Ecto neural progenitor cell (in vitro differentiated cells): Measurements from ENCODE around the gene MLPH.
A peak's percentile ranks its signal among the peaks of the same experiment; 100 is the strongest.
"Not testable (repeated sequence)": the region's sequence is repeated elsewhere in the genome, so short reads cannot be mapped to it uniquely, and the experiment has no call there.

Experiments used
- DNase-seq: peaks from one replicate; pipeline ENCODE4 v3.0.0-alpha.2; 2018; ENCODE audit warnings: low spot score

Gene MLPH

DNA sequence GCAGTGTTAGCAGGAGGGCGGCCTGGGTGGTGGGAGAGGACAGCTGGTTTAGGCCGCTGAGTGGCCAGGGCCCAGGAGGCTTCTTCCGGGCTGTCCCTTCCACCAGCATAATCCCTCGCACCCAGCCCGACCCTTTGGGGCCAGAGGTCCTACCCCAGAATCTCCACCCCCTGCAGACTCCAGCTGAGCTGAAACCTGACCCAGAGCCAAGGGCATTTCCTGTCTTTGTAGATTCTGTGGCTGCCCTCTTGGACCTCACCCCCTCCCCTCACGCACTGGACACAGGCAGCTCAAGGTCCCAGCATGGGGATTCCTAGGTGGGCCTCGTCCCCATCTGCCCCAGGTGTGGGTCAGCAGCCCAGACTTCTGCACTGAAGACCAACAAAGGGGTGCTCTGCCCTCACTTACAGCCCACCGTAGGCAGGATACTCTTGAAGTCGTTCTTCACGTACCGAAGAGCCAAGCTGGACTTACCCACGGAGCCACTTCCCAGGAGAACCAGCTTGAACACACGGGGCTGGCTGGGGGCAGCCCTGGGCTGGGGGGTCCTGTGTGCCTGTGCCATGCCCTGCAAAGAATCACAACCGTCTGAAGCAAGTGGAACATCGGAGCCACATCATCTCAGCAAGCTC is 98.7 kb downstream of the MLPH start:
- DNase-seq: no peak

DNA sequence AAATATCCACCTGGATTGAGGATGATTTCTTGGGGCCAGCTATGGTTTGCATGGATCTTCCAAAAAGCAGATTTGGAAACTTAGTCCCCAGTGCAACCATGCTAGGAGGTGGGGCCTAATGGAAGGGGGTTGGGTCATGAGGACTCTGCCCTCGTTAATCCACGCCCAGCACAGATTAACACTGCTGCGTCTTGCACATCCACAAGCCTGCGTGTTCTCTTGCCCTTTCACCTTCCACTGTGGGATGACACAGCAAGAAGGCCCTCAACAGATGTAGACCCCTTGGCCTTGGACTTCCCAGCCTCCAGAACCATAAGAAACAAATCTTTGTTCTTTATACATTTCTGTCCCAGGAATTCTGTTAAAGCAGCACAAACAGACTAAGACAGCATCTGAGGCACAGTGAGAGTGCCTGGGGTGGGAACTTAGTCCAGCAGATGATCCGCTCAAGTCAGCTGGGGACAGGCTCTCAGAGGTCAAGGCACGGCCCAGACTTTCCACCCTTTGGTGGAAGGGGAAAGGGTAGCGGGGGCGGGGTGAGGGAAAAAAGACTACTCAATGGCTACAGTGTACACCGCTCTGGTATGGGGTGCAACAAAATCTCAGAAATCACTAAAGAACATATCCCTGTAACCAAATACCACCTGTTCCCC is 101.1 kb downstream of the MLPH start:
- DNase-seq: no peak

DNA sequence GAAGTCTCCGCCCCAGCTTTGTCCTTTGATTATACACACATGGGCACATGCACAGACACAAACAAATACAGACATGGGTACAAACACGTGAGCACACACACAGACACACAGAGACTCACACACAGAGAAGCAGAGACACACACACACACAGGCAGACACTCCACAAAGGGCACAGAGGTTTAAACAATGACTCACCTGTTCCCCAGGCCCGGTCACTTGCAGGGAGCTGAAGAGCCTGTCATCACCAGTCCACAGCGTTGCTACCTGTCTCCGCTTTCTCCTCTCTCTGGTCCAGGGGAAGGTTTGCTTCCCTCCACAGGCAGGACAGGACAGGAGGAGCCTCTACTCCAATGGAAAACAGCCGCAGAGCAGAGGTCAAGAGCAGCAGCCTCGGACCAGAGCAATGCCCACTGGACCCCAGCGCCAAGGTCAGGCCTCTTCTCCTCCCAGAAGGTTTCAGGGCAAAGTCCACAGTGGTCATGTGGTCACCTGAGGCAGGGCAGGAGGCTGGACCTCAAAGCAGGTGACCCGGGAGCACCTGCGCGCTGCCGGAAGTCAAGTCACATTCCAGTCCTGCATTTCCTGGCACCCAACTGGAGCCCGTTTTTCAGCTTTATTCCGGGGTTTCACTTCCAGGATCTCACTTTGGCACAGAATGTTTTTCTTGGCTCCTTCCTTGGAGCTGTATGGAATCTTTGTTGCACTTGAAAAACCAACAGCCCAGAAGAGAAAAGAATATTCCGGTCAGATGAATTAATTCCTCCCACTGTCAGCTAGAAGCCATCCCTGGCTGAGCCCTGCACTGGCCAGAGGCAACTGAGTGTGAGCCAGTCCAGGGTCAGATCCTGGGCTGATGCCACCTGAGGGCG is 103.5 kb downstream of the MLPH start, which contains the start of gene RAB17:
TSS of gene RAB17 (minus strand) at position 463 of the 869 bp plus-strand sequence. CDS start 4,580 bp downstream, outside the sequence.
- no peak for DNase-seq

DNA sequence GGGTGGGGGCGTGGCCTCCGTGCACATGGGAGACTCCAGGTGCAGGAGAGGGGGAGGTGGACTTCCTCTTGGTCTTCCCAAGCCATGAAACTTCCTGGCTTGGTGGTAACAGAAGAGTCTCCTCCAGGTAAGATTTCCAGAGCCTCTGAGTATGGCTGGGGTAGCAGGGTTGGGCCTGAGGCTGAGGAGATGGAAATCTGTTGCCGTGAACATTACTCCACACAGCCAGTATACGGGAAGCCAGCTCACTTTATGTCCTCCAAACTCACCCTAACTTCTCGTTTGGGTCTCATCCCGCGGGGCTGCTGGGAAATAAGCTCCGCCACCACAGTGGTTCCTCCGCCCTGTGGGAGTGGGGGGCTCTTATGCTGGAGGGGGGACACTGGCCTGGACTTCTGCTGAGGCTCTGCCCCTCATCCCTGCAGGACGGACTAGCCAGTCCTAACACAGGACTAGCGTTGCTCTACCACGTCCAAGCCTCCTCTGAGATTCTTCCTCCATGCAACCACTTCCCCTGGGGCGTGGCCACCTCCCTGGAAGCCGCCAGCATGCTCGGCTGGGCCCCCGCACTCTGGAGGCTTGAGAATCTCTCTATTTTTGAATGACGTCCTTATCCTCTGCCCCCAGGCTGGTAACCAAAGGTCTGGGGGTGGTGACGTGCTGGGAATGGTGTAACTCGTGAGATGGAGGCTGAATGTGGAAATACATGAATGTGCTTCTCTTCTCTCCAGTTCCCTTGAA is 104.3 kb downstream of the MLPH start:
- DNase-seq: peak; percentile 66

DNA sequence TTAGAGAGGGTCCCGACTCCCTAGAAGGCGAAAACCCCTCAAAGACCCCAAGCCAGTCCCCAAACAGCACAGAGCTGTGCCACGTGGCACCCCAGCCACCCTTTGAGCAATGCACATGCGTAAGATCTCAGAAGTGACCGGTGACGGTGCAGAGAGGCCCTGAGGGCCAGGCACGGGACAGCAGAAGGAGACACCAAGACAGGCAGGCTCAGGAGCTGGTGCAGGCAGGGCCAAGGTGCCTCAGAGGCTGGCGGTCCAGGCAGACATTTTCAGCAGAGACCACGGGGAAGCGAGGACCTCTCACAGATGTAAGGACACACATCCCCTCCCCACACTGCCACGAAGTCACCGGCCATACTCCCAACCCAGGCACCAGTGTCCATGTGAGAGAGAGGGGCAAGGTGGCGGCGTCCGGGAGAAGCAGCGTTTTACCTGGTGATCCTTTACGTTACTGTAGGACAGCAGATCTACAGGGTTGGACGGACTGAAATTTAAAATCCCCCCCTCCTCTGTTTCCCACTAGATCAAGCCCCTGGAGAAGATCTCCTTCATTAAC is 105.5 kb downstream of the MLPH start:
- no peak for DNase-seq

DNA sequence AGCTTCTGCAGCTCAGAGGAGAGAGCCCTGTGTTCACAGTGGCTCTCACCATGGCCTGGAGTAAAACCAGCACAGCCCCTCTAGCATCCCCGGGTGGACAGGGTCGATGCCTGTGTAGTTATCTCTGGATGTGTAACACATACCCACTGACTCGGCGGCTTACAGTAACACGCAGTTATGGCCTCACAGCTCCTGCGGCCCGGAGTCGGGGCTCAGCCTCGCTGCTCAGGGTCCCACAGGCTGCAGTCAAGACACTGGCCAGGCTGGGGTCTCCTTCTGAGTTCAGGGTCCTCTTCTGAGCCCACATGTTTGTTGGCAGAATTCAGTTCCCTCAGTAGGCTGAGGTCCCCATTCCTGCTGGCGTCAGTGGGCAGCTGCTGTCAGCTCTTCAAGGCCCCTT is 106.0 kb downstream of the MLPH start:
- no peak for DNase-seq

DNA sequence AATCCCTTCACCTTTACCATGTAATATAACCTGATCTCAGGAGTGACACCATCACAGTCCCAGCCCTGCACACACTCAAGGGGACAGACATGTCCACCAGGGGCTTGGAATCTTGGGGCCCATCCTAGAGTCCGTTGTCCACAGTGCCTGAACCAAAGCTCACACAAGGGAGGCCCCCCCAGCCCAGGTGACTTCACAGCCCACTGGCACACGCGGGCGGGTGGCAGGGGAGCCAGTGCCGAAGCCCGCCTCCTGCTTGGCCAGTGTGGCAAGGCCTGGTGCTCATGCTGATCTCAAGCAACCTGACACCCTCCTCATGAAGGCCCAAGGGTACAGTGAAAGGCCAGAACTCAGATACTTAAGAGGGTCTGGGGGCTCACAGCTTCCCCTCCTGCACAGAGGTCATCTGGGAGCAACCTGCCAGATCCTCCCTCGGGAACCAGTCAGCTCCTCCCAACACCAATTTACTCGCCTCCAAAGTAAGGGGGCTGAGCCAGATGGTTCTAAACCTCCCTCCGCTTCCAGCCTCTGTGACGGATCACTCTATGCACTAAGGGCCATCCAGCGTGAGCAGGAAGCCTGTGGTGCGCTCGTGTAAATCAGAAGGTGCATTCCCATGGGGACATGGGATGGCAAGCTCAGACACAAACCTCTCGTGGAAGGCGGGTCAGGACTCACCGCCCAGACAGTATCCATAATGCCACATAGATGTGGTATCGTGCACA is 106.7 kb downstream of the MLPH start:
- no peak for DNase-seq

DNA sequence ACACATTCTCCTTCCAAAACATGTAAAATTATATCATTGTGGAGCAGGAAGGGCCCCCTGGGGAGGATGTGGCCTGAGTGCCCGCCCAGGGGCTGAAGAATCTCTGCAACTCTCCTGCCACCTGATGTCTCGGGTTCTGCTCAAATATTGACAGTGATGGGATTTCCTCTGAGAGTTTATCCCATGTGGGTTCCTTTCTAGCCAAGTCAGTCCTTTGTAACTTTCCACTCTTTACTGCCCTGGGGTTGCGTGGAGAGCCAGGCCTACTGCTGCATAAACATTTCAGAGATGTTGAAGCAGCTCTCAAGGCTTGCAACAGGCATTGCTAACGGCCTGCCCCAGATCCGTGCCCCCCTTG is 107.4 kb downstream of the MLPH start:
- no peak for DNase-seq

DNA sequence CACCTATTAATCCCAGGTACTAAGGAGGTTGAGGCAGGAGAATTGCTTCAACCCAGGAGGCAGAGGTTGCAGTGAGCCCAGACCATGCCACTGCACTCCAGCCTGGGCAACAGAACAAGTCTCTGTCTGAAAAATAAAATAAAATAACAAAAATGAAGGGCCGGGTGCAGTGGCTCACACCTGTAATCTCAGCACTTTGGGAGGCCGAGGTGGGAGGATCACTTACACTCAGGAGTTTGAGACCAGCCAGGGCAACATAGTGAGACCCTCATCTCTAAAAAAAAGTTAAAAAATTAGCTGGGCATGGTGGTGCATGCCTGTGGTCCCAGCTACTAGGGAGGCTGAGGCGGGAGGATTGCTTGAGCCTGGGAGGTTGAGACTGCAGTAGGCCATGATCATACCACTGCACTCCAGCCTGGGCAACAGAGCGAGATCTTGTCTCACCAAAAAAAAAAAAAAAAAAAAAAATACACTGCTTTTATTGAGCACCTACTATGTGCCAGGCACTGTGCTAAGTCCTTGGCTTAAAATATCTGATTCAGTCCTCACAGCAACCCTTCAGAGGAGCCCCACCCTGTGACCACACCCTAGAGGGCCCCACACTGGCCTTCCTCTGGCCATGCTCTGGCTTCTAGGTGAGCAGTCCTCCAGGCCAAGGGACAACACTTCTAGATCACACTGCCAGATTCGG is 108.9 kb downstream of the MLPH start:
- DNase-seq: not testable (repeated sequence)

DNA sequence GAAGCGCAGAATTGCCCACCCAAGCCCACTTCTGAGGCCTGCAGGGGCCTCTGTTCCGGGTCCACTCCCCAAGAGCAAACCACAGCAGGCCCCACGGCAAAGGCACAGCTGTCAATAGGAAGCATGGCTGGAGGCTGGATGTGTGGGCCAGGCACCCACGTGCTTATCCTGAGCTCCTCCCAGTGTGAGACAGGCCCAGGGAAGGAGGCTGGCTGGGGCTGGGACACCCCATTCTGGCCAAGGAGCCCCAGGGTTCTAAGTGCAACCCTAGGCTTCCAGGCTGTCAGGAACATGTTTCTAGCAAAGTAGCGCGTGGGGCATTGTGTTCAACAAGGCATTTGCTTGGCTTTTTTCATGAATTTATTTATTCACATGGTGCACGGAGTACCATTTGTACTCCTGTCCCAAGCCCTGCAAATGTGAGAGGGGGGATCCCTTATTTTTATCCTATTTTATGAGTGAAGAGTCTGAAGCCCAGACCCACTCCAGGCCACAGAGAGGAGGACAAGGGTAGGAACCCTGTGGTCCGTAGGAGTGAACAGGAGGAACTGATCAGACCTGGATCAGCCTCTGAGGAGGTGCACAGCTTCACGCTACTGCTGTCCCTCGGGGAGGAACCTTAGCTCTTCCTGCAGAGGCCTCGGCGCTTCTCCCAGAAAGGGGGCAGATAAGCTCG is 109.6 kb downstream of the MLPH start:
- no peak for DNase-seq

DNA sequence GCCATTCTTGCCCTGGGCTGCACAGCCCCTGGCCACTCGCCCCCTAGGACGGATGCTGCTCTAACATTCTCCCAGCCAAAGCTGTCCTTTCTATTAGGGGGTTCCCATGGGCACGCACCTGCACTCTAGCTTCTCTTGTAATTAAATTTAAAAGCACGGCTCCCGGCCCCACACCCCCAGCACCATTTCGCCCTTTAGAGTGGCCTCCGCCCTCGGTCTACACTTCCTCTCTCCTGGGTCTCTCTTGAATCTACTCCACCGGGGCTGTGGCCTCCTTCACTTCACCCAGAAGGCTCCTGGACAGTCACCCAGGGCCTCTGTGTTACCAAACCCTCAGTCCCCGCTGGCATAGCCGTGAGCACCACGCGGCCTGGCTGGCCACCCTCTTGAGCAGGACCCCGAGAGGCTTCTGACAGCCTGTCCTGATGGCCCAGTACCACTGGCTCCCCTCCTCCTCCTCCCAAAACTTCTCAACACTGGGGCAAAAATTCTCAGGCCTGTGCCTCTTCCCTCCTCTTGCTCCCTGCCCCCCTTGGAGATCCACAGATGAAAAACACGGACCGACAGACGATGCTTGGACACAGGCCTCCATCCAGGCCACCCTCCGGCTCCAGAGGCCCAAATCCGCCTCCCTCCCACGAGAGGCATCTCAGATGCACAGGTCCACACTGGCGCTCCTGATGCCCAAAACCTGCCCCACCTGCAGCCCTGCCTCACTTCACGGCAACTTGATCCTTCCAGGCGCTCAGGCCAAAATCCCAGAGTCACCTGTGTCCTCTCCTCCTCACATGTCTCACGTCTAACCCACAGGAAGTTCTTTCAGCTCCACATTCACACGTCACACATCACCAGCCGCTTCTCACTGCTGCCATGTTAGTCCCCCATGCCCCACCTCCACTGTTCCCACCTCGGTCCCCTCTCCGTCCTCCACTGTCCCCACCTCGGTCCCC is 110.4 kb downstream of the MLPH start:
- DNase-seq: no peak

DNA sequence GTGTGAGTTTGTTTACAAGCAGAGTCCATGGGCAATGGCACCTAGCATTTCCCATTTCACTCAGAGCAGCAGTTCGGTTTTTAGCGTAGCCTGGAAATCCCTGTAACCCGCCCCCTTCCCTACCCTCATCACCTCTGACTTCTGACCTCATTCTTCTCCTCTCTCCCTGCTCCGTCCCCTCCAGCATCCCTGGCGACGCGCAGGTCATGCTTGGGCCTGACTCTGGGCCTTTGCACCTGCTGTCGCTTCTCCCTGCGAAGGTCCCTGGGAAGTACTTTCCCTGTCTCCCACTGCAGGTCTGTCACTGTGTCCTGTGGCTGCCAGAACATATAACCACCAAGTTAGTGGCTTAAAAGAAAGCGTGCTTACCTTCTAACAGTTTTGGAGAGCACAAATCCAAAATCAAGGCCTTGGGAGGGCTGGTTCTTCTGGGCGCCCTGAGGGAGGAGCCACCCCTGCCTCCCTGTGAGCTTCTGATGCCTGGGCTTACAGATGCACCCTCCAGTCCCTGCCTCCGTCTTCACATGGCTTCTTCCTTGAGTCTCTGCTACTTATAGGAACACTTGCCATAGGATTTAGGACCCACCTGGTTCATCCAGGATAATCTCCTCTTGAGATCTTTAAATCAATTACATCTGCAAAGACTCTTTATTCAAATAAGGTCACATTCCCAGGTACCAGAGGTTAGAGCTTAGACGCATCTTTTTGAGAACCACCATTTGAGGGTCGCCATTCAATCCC is 111.6 kb downstream of the MLPH start:
- peak; percentile 39 for DNase-seq

DNA sequence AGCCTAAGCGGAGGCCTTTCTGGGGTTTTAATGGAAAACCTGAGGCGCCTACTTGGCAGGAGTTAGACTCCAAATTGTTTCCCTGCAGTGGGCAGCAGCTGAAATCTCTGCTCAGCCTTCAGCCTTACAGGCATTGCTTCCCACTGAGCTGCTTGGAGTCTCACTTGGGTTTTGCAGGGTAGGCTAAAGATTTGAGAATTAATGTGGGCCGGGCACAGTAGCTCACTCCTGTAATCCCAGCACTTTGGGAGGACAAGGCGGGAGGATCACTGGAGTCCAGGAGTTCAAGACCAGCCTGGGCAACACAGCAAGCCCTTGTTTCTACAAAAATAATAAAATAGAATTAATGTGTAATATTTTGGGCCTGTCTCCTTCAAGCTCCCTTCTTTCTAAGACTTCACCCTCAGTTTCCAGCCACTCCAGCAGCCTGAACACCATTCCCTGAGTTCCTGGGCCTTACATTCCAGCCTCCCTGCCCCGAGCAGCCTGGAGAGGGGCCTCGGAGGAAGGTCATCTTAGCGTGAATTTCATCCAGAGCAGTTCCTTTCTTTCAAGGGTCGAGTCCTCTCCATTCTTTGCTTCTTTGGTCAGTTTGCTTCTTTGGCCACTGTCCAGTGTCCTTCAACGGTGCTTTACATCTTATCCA is 112.5 kb downstream of the MLPH start:
- peak; percentile 26 for DNase-seq

DNA sequence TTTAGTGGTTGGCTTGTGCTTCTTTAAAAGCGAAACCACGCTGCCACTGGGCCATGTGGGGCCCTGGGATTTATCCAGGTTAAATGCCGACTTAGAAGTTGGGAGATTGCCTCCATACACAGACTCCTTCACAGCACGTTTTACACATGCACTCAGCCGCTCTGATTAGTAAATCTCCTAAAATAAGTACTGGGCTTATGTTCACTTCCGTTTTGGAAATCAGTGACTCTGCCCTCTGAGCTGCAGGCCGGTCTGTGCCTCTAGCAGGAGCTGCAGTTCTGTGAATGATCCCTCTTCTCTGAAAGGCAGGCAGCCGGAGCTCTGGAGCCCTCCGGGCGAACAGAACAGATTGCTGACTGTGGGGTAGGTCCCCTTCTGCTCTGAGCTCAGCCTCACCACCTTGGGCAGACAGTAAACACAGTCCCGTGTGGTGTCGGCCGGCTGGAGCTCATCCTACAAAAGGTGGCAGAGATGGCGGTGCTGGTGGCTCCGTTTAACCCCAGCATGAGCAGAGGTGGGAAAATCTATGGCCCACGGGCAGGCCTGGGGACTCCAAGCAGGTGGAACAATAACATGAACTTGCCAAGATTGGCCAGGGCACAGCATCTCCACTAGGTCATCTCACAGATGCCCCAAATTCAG is 113.3 kb downstream of the MLPH start:
- DNase-seq: peak; percentile 47

DNA sequence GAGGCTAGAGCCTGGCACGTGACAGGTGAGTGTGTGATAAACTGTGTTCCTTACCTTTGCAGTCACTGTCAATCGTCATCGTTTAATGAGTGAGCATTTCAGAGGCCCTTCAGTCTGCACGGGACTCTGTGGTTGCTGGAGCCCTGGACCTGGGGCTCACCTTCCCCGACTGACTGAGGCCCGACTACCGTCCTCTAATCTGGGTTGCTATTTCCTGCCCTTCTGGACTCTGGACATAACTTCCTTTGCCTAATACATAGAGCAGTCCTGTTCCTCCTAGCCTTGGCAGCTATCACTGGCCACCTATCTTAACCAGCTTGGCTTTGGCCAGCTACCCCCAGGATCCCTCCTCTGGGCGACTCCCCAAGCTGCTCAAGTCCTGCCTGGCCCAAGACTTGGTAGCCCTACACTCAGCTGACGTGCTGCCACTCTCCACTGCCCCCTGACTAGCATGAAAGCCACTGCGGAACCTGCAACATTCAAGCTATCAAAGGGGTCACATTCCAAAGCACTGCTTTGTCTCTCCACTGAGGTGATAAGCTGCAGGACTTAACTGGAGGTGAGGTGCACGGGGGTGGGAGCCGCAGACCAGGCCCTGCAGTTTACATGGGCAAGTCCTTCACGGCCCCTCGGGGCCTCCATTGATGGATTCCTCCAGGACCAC is 114.5 kb downstream of the MLPH start:
- peak; percentile 60 for DNase-seq

DNA sequence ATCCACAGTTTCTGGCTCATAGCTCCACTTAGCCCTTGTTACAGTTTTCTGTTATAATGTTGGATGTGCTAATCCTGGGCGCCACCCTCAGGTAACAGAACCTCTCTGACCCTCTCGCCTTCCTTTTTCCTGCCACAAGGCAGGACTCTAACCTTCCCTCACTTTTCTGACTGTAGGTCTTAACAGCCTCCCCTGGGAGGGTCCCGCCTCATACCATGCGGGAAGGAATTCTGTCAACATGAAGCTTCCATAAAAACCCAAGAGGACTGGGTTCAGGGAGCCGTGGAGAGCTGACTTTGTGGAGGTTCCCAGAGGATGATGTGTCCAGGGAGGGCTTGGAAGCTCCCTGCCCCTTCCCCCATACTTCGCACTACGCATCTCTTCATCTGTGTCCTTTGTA is 115.4 kb downstream of the MLPH start:
- no peak for DNase-seq
